Adrenal gland (tissue), 12 donors: ENCODE data around the gene VPS13D. TPM values are rescaled to one million over a fixed set of nuclear protein-coding genes. Genes with fewer than 3 reads are reported as not detected.

Source experiments
- DNase-seq, 7 donors: peaks; one replicate each; pipeline ENCODE4 v3.0.0-alpha.2; 2019 to 2020
- H3K27ac ChIP-seq, 5 donors: fragments of 200-600 bp; sonication (generic) in 4 of 5; 1 replicate in 3 of 5; 2 replicates in 2 of 5; pipeline versions ENCODE4 v1.5.1 to v1.8.0; 2016 to 2020; ENCODE audit warnings: mild to moderate bottlenecking in 1 of 5
- H3K27me3 ChIP-seq: fragments of 200-600 bp; 2 replicates; pipeline ENCODE4 v1.8.0; 2021
- H3K36me3 ChIP-seq, 2 donors: fragments of 200-600 bp; replicated peaks in 1 of 2; 1 replicate in 1 of 2; 2 replicates in 1 of 2; pipeline versions ENCODE4 v1.5.1 to v1.8.0; 2018 to 2022
- H3K4me1 ChIP-seq, 2 donors: fragments of 200-600 bp; replicated peaks in 1 of 2; 1 replicate in 1 of 2; 2 replicates in 1 of 2; pipeline versions ENCODE4 v1.5.1 to v1.8.0; 2018 to 2021
- H3K4me3 ChIP-seq, 4 donors: fragments of 200-600 bp; sonication (generic) in 3 of 4; one replicate each; pipeline ENCODE4 v1.5.1; 2016 to 2018
- H3K9me3 ChIP-seq, 3 donors: fragments of 200-600 bp; sonication (generic) in 1 of 3; replicated peaks in 1 of 3; 1 replicate in 2 of 3; 2 replicates in 1 of 3; pipeline versions ENCODE4 v1.5.1 to v1.8.0; 2016 to 2021
- CTCF ChIP-seq, 6 experiments: fragments of 450-650 bp in 4 of 6; fragments of 200-600 bp in 2 of 6; sonication (generic) in 1 of 6; IDR thresholded peaks; 1 replicate in 5 of 6; 2 replicates in 1 of 6; pipeline versions ENCODE4 v1.5.1 to v1.8.0; 2016 to 2021; ENCODE audit warnings: antibody characterized with exemption in 6 of 6, mild to moderate bottlenecking in 2 of 6, moderate library complexity in 1 of 6
- POLR2A ChIP-seq, 2 donors: fragments of 450-650 bp; IDR thresholded peaks; one replicate each; pipeline ENCODE4 v1.6.1; 2017; ENCODE audit warnings: antibody characterized with exemption in 2 of 2, mild to moderate bottlenecking in 2 of 2, moderate library complexity in 1 of 2
- WGBS, 4 donors: extraction: QIAGEN DNeasy Blood & Tissue Kit in 2 of 4; methylation state at CpG; one replicate each; pipeline versions ENCODE4 v1.1.5 to v1.1.7; 2013 to 2017; 5-methylcytosine and 5-hydroxymethylcytosine counted together
- intact Hi-C, 2 donors: fragments of 100-400 bp; cut with DNase I; formaldehyde crosslinking; loops; one replicate each; pipeline versions ENCODE4 v1.14.1 to v1.15.0; 2022 to 2023
- polyA plus RNA-seq, 3 donors: library from polyadenylated mRNA; stranded (reverse); fragments of 200-250 nt in 2 of 3; fragments of 350-450 nt in 1 of 3; fragmentation: Illumina TruSeq in 1 of 3; extraction: RNeasy Lipid Tissue Mini Kit (QIAGEN cat#74804) in 1 of 3; gene quantifications; one replicate each; pipeline ENCODE4 v1.2.3, GENCODE V29; 2013 to 2014
- total RNA-seq, 9 donors: library from RNA; depleted of rRNA in 4 of 9; stranded (reverse); fragments of >200 nt in 4 of 9; fragments of 120-200 nt in 1 of 9; fragmentation: NEBNext Ultra II Directional in 1 of 9; extraction: Animal tissue kit (Norgen Biotek cat#: 25700) in 1 of 9; gene quantifications; one replicate each; pipeline versions ENCODE4 v1.1.0 to v1.2.4, GENCODE V29; 2013 to 2023
- donor health status: healthy with polysubstance abuse.
- donor health status: Bipolar disorder and iron deficiency.
- donor health status: DM: yes; HTN: yes; CAD: no.
- donor health status: DM: no; HTN: no; CAD: no.
- donor health status: DM: no; HTN: no; CAD: no.
- donor health status: DM: yes; HTN: yes; CAD: no.

Gene VPS13D
- total and polyA plus RNA-seq, 12 donors, result 17.0 to 62.3 (median 39.9) TPM

- H3K27ac ChIP-seq, result no peak overlapping the region
- no peak for TF ChIP-seq CTCF (IDR thresholded peaks at IDR 0.05)
- no peak for TF ChIP-seq POLR2A (IDR thresholded peaks at IDR 0.05)
- WGBS, 4 donors, result 25 to 66% (median 52%) methylated on average over 2 to 6 of the region's 6 CpGs
Observed at GRCh38 chr1:12208271-12208670, 21.6 kb upstream of the VPS13D start.

GRCh38 chr1:12208764-12209494 lies 20.9 kb upstream of the VPS13D start:
- Histone ChIP-seq H3K9me3 (no peaks in the 10 kb centered on the region), H3K36me3 (peaks cover 0 to 4% of the 10 kb centered on the region in 2 donors), H3K4me3 (no peak overlapping the region), H3K27ac (no peak overlapping the region), H3K4me1 (no peaks in the 10 kb centered on the region), H3K27me3 (no peaks in the 10 kb centered on the region)
- peak; percentile 83 to 96 (median 86) for DNase-seq
- 10 to 23% (median 21%) methylated on average over 4 to 14 of the region's 14 CpGs for whole genome bisulfite sequencing, 4 donors
- intact Hi-C loops, result loop anchor here (2.0 kb wide), 1 partner anchor 84 kb away; no protein-coding TSS in a partner anchor
- TF ChIP-seq CTCF (IDR thresholded peaks at IDR 0.05) (peak; percentile 92 to 98 (median 96)), POLR2A (IDR thresholded peaks at IDR 0.05) (no peak)

More at GRCh38 chr1:12208271-12208670, 21.6 kb upstream of the VPS13D start:
- Histone ChIP-seq H3K9me3 (no peaks in the 10 kb centered on the region), H3K4me1 (no peaks in the 10 kb centered on the region), H3K27me3 (no peaks in the 10 kb centered on the region), H3K4me3 (no peak overlapping the region), H3K36me3 (peaks cover 0 to 6% of the 10 kb centered on the region in 2 donors)
- DNase-seq, result no peak
- intact Hi-C loops, result loop anchor here (2.0 kb wide), 1 partner anchor 83 kb away; no protein-coding TSS in a partner anchor

- Histone ChIP-seq H3K27ac (no peak overlapping the region), H3K4me3 (no peak overlapping the region), H3K27me3 (no peaks in the 10 kb centered on the region), H3K9me3 (no peaks in the 10 kb centered on the region), H3K36me3 (no peaks in the 10 kb centered on the region), H3K4me1 (no peaks in the 10 kb centered on the region)
- 47 to 86% (median 56%) methylated on average over 1 to 3 of the region's 3 CpGs for whole genome bisulfite sequencing, 4 donors
- TF ChIP-seq CTCF (IDR thresholded peaks at IDR 0.05) (no peak), POLR2A (IDR thresholded peaks at IDR 0.05) (no peak)
- DNase-seq, result no peak
- intact Hi-C loops, result loop anchor here (2.0 kb wide), 1 partner anchor 85 kb away; no protein-coding TSS in a partner anchor
Observed at GRCh38 chr1:12209495-12209832, 20.4 kb upstream of the VPS13D start.

- Histone ChIP-seq H3K36me3 (no peaks in the 10 kb centered on the region), H3K9me3 (no peaks in the 10 kb centered on the region), H3K27me3 (no peaks in the 10 kb centered on the region), H3K27ac (no peak overlapping the region), H3K4me3 (no peak overlapping the region), H3K4me1 (no peaks in the 10 kb centered on the region)
- TF ChIP-seq CTCF (IDR thresholded peaks at IDR 0.05) (no peak), POLR2A (IDR thresholded peaks at IDR 0.05) (no peak)
- intact Hi-C loops, result no loop called here
- no peak for DNase-seq
- WGBS, 4 donors, result 72 to 90% (median 86%) methylated on average over 12 of the region's 12 CpGs
Observed at GRCh38 chr1:12215118-12215961, 14.5 kb upstream of the VPS13D start.
